SH-SY5Y (cell line): Measurements from ENCODE around the gene NCAM1.

Source experiments
- GATA2 ChIP-seq: IDR thresholded peaks from 2 replicates; pipeline ENCODE4 v1.6.1; 2011; ENCODE audit warnings: mild to moderate bottlenecking, low read depth, low read length
- GATA3 ChIP-seq: IDR thresholded peaks from 2 replicates; pipeline ENCODE4 v1.6.1; 2011; ENCODE audit warnings: low read depth, mild to moderate bottlenecking, low read length, moderate library complexity

GRCh38 chr11:112967082-112967481 lies 5.9 kb downstream of the NCAM1 start:
- TF ChIP-seq GATA2 (no peak), GATA3 (no peak; the same call in 1 of the 2 replicates)
